ENCODE data around the gene TRIM58. TPM values are rescaled to one million over a fixed set of nuclear protein-coding genes. Genes with fewer than 3 reads are reported as not detected.

TRIM58 gene
- total and polyA plus RNA-seq, 9 of the 15 experiments (the other 6 are each of a cell fraction or from before 2014, with no cell fraction given): 3.8 to 19.1 (median 7.2) TPM

GRCh38 chr1:247906504-247907047, 49.6 kb downstream of the TRIM58 start (continued):
- TF ChIP-seq ZNF395 (CRISPR knock-in tag; IDR thresholded peaks at IDR 0.05) (no peak), SUPT5H (IDR thresholded peaks at IDR 0.05) (no peak), CBFA2T2 (conservative IDR thresholded peaks at IDR 0.05) (peak; percentile 59), ZNF584 (CRISPR knock-in tag; IDR thresholded peaks at IDR 0.05; ENCODE audit: low read depth) (no peak), ZNF507 (tag; conservative IDR thresholded peaks at IDR 0.05) (no peak), ZBTB8A (IDR thresholded peaks at IDR 0.05; ENCODE audit: partially characterized antibody) (no peak), TEAD4 (IDR thresholded peaks at IDR 0.05; ENCODE audit: low read length) (peak; percentile 58), TEAD4 (CRISPR knock-in tag; IDR thresholded peaks at IDR 0.05; ENCODE audit: borderline replicate concordance) (no peak), TRIM24 (IDR thresholded peaks at IDR 0.05) (peak in 1 of 2 experiments; percentile 35; a peak in 1 of 4 replicates), PHF21A (IDR thresholded peaks at IDR 0.05; ENCODE audit: borderline replicate concordance, low read depth) (no peak), MBD1 (CRISPR knock-in tag; IDR thresholded peaks at IDR 0.05) (no peak), MTA2 (IDR thresholded peaks at IDR 0.05; ENCODE audit: low read depth) (peak; percentile 34; the same call in 1 of the 2 replicates), CBFA2T3 (IDR thresholded peaks at IDR 0.05) (peak; percentile 78), GTF3C2 (IDR thresholded peaks at IDR 0.05; ENCODE audit: borderline replicate concordance, extremely low read depth, insufficient read length) (no peak), MCM3 (IDR thresholded peaks at IDR 0.05) (no peak), ZNF655 (CRISPR knock-in tag; IDR thresholded peaks at IDR 0.05) (0 out of 2 replicates have a peak, but pooled peaks have one; percentile 39), NFE2 (IDR thresholded peaks at IDR 0.05; ENCODE audit: low read depth) (no peak), ZNF212 (CRISPR knock-in tag; IDR thresholded peaks at IDR 0.05) (peak; percentile 90; the same call in 1 of the 2 replicates), ZNF561 (CRISPR knock-in tag; conservative IDR thresholded peaks at IDR 0.05) (no peak), CREB3 (tag; conservative IDR thresholded peaks at IDR 0.05; ENCODE audit: low read depth) (0 out of 2 replicates have a peak, but pooled peaks have one; percentile 44), ZFP30 (CRISPR knock-in tag; IDR thresholded peaks at IDR 0.05; ENCODE audit: borderline replicate concordance) (no peak), MEF2A (IDR thresholded peaks at IDR 0.05; ENCODE audit: control insufficient read depth, low read depth, low read length) (no peak)
